ENCODE measurements around the gene ADGRV1.

GRCh38 chr5:91200692-91201091, 642.1 kb downstream of the ADGRV1 start:
- TF ChIP-seq LEF1 (IDR thresholded peaks at IDR 0.05; ENCODE audit: borderline replicate concordance) (no peak), SP1 (IDR thresholded peaks at IDR 0.05) (no peak), NFRKB (IDR thresholded peaks at IDR 0.05) (no peak)
